Sigmoid colon (tissue), 7 donors: Measurements from ENCODE around the gene MTCL1. TPM values are rescaled to one million over a fixed set of nuclear protein-coding genes. Genes with fewer than 3 reads are reported as not detected.
A peak's percentile ranks its signal among the peaks of the same experiment; 100 is the strongest.

Experiments used
- DNase-seq: peaks from one replicate; pipeline ENCODE4 v3.0.0-alpha.2; 2019
- H3K27ac ChIP-seq, 4 donors: fragments of 200-600 bp; sonication (generic); one replicate each; pipeline ENCODE4 v1.5.1; 2016 to 2019; ENCODE audit warnings: mild to moderate bottlenecking in 1 of 4
- H3K27me3 ChIP-seq, 3 donors: fragments of 200-600 bp; sonication (generic); one replicate each; pipeline ENCODE4 v1.5.1; 2019; ENCODE audit warnings: mild to moderate bottlenecking in 1 of 3
- H3K36me3 ChIP-seq, 4 donors: fragments of 200-600 bp; sonication (generic); one replicate each; pipeline ENCODE4 v1.5.1; 2016 to 2019
- H3K4me1 ChIP-seq, 4 donors: fragments of 200-600 bp; sonication (generic); one replicate each; pipeline ENCODE4 v1.5.1; 2017 to 2019
- H3K4me3 ChIP-seq, 4 donors: fragments of 200-600 bp; sonication (generic); one replicate each; pipeline ENCODE4 v1.5.1; 2017 to 2019; ENCODE audit warnings: mild to moderate bottlenecking in 2 of 4, moderate library complexity in 1 of 4
- H3K9me3 ChIP-seq, 4 donors: fragments of 200-600 bp in 3 of 4; sonication (generic) in 3 of 4; one replicate each; pipeline versions ENCODE4 v1.5.1 to v1.6.1; 2013 to 2019
- CTCF ChIP-seq, 4 experiments: fragments of 450-650 bp in 3 of 4; fragments of 200-600 bp in 1 of 4; IDR thresholded peaks; one replicate each; pipeline ENCODE4 v1.5.1; 2016 to 2019; ENCODE audit warnings: antibody characterized with exemption in 4 of 4, mild to moderate bottlenecking in 3 of 4, moderate library complexity in 2 of 4
- EP300 ChIP-seq, 4 donors: sonication (generic); formaldehyde crosslinking; IDR thresholded peaks; one replicate each; pipeline ENCODE4 v1.6.1; 2017; ENCODE audit warnings: antibody characterized with exemption in 4 of 4
- POLR2A ChIP-seq, 2 donors: fragments of 450-650 bp; IDR thresholded peaks; one replicate each; pipeline ENCODE4 v1.6.1; 2016; ENCODE audit warnings: antibody characterized with exemption in 2 of 2, mild to moderate bottlenecking in 2 of 2, moderate library complexity in 2 of 2
- POLR2AphosphoS5 ChIP-seq, 4 donors: sonication (generic); formaldehyde crosslinking; IDR thresholded peaks; one replicate each; pipeline ENCODE4 v1.6.1; 2017; ENCODE audit warnings: antibody characterized with exemption in 4 of 4
- WGBS, 2 donors: extraction: QIAGEN DNeasy Blood & Tissue Kit; methylation state at CpG; one replicate each; pipeline ENCODE4 v1.1.7; 2013; 5-methylcytosine and 5-hydroxymethylcytosine counted together
- intact Hi-C: fragments of 100-400 bp; cut with DNase I; formaldehyde crosslinking; loops from one replicate; pipeline ENCODE4 v1.15.1; 2023
- polyA plus RNA-seq, 3 donors: library from polyadenylated mRNA; stranded (reverse); fragments of 200-250 nt; gene quantifications; one replicate each; pipeline ENCODE4 v1.2.3, GENCODE V29; 2013
- total RNA-seq, 4 donors: library from RNA; depleted of rRNA; stranded (reverse); fragments of >200 nt; gene quantifications; one replicate each; pipeline ENCODE4 v1.1.0, GENCODE V29; 2016
- donor health status: healthy with polysubstance abuse.
- donor health status: Bipolar disorder and iron deficiency.
- donor health status: healthy.

Gene MTCL1
- total and polyA plus RNA-seq, 7 donors: 0.69 to 133 (median 58.5) TPM

- peak overlapping the region; percentile 2 to 80 (median 70) for H3K27ac ChIP-seq
- intact Hi-C loops: no loop called here
These were observed 129.5 kb downstream of the MTCL1 start for GRCh38 chr18:8834881-8835280.

DNA sequence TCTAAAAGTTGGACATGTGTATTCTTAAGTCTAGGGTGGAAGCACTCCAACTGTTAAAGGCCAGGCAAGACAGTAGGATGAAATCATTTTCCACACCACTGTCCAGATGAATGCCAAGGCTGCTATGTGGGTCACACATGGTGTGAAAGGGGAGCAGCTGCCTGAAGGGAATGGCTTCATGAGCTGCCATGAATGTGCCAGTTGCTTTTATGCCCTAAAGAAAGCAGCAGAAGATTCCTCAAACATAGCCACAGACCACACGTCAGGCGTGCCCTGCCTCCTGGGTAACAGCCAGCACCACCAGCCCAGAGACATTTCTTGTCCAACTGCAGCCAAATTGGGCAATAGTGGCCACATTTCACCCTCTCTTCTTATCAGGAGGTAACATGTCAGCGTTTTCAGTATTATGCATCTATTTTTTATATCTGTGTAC lies 130.2 kb downstream of the MTCL1 start:
- H3K9me3 ChIP-seq: no peaks in the 10 kb centered on the region
- 72 to 80% methylated on average over 3 of the region's 3 CpGs for WGBS, 2 donors
- peak overlapping the region; percentile 2 to 80 (median 70) for H3K27ac ChIP-seq
- peak; percentile 70 for DNase-seq
- no peaks in the 10 kb centered on the region for H3K36me3 ChIP-seq
- H3K27me3 ChIP-seq: no peaks in the 10 kb centered on the region
- intact Hi-C loops: no loop called here
- H3K4me1 ChIP-seq: peaks cover 0 to 34% (median 25%) of the 10 kb centered on the region in 4 donors
- no peak overlapping the region for H3K4me3 ChIP-seq
- TF ChIP-seq POLR2A (IDR thresholded peaks at IDR 0.05): no peak
- TF ChIP-seq POLR2AphosphoS5 (IDR thresholded peaks at IDR 0.05): peak; percentile 20 to 77 (median 68)
- peak in 2 of 4 donors; percentile 27 to 47 for TF ChIP-seq EP300 (IDR thresholded peaks at IDR 0.05)
- no peak for TF ChIP-seq CTCF (IDR thresholded peaks at IDR 0.05)

More at GRCh38 chr18:8834881-8835280, 129.5 kb downstream of the MTCL1 start:
- Histone ChIP-seq H3K36me3 (no peaks in the 10 kb centered on the region), H3K4me1 (peaks cover 0 to 41% (median 25%) of the 10 kb centered on the region in 4 donors), H3K4me3 (no peak overlapping the region), H3K27me3 (no peaks in the 10 kb centered on the region), H3K9me3 (no peaks in the 10 kb centered on the region)
- DNase-seq: no peak
- TF ChIP-seq CTCF (IDR thresholded peaks at IDR 0.05) (no peak), EP300 (IDR thresholded peaks at IDR 0.05) (no peak), POLR2AphosphoS5 (IDR thresholded peaks at IDR 0.05) (no peak), POLR2A (IDR thresholded peaks at IDR 0.05) (no peak)
- 79 to 86% methylated on average over 6 of the region's 6 CpGs for WGBS, 2 donors

DNA sequence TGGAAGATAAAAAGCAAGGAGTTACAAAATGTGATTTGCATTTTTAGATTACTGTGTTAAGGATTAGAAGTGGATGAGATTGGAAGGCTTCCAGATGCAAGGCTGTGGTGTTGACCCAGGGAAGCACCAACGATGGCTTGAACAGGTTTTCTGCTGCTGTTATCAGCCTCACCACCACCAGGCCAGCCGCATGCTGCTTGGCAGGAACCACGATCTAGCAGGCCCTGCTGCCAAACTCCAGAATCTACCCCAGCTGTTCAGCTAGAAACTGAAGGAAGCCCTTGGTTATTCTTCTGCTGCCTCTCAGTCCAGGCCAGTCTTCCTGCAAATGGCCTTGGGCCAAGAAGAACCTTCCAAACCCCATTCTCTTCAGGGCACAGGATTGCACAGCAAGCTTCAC lies 133.9 kb downstream of the MTCL1 start:
- TF ChIP-seq POLR2A (IDR thresholded peaks at IDR 0.05) (no peak), EP300 (IDR thresholded peaks at IDR 0.05) (no peak), CTCF (IDR thresholded peaks at IDR 0.05) (no peak), POLR2AphosphoS5 (IDR thresholded peaks at IDR 0.05) (peak in 1 of 4 donors; percentile 35)
- no peaks in the 10 kb centered on the region for H3K9me3 ChIP-seq
- peak overlapping the region in 3 of 4 donors; percentile 61 to 68 (median 63) for H3K27ac ChIP-seq
- H3K27me3 ChIP-seq: no peaks in the 10 kb centered on the region
- DNase-seq: no peak
- peaks cover 0 to 31% (median 25%) of the 10 kb centered on the region in 4 donors for H3K4me1 ChIP-seq
- intact Hi-C loops: no loop called here
- WGBS, 2 donors: 52 to 60% methylated on average over 3 of the region's 3 CpGs
- no peaks in the 10 kb centered on the region for H3K36me3 ChIP-seq
- no peak overlapping the region for H3K4me3 ChIP-seq

- no peaks in the 10 kb centered on the region for H3K36me3 ChIP-seq
- no peaks in the 10 kb centered on the region for H3K9me3 ChIP-seq
- WGBS, 2 donors: 76 to 86% methylated on average over 4 of the region's 4 CpGs
- peaks cover 0 to 20% (median 9%) of the 10 kb centered on the region in 4 donors for H3K4me1 ChIP-seq
- no peak overlapping the region for H3K4me3 ChIP-seq
- H3K27me3 ChIP-seq: no peaks in the 10 kb centered on the region
- intact Hi-C loops: no loop called here
- H3K27ac ChIP-seq: peak overlapping the region in 2 of 4 donors; percentile 32 to 38
- TF ChIP-seq EP300 (IDR thresholded peaks at IDR 0.05) (no peak), POLR2AphosphoS5 (IDR thresholded peaks at IDR 0.05) (no peak), POLR2A (IDR thresholded peaks at IDR 0.05) (no peak), CTCF (IDR thresholded peaks at IDR 0.05) (no peak)
- no peak for DNase-seq
These were observed 136.6 kb downstream of the MTCL1 start for GRCh38 chr18:8841781-8842485.
